H4 (cell line): Measurements from ENCODE around the gene ELMO1. TPM values are rescaled to one million over a fixed set of nuclear protein-coding genes. Genes with fewer than 3 reads are reported as not detected.

ENCODE experiments used
- DNase-seq: peaks from one replicate; pipeline ENCODE4 v3.0.0-alpha.2; 2015; ENCODE audit warnings: low spot score
- total RNA-seq: library from RNA; depleted of rRNA; stranded (reverse); fragments of >200 nt; shearing (Covaris generic); gene quantifications from 2 replicates; pipeline ENCODE4 v1.2.3, GENCODE V29; 2014

The ELMO1 gene
- total RNA-seq, 1 experiment from 2014 or later, result 55.0 TPM

- DNase-seq, result peak; percentile 42
Measured at GRCh38 chr7:37408291-37409228, 40.1 kb downstream of the ELMO1 start.

DNA sequence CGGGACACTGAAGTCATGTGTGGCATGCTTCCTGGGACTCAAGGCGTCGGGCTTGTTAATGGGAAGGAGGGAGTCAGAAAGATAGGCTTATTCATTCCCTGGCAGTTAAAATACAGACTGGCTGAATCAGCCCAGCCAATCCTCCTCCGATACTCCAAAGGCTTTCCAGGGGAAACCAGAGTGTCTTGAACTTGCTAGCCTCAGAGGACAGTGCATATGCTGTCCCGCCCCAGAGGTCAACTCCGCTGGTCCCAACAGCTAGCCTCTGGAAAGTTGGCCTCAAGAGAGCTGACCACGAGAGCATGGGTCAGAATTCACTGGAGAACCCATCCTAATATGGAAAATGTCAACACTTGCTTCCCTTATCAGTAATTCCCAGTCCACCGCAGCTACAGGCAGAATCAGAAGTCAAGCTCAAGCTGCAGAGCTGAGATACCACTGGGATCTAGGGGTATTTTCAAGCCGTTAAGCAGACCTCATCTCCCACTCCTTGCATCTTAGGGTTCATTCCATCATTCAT, 43.0 kb downstream of the ELMO1 start:
- DNase-seq, result no peak

- no peak for DNase-seq
Measured at GRCh38 chr7:37405128-37405527, 43.5 kb downstream of the ELMO1 start.

GRCh38 chr7:37399876-37400421, 48.7 kb downstream of the ELMO1 start:
- no peak for DNase-seq

DNA sequence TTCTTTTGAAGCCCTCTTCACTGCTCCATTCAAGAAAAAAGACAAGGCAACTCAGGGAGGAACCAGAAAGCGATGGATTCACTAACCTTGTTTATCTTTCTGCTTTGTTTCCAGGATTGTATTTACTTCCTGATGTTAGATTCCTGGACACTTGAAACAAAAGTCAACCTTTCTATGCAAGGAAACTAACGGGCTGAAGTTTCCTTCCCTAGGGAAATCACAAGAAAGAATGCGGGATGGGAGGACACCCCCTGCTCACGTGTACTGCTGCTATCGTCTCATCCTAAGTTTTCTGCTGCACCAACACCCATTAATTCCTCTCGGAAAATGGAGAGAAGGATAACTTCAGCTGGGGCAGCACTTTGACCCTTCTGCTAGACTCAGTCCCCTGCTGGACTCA, 50.3 kb downstream of the ELMO1 start:
- DNase-seq, result no peak

- no peak for DNase-seq
Measured at GRCh38 chr7:37395618-37396259, 52.9 kb downstream of the ELMO1 start.

DNA sequence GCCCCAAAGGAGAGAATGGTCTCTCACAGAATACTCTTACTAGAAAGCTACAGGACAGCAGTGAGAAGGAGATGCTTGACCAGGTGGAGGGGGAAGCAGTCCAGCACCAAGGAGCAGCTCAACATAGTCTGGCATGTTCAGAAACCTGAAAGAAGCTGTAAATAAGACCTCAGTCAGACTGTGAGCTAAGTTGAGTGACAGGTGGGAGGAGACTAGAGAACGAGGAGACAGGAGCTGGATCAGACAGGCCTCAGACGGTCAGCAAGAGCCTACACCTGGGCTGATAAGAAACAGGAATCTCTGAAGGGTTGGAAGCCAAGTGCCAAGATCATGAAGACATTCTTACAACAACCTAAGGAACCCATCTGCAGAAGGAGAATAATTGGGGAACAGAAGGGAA, 54.5 kb downstream of the ELMO1 start:
- DNase-seq, result no peak

DNA sequence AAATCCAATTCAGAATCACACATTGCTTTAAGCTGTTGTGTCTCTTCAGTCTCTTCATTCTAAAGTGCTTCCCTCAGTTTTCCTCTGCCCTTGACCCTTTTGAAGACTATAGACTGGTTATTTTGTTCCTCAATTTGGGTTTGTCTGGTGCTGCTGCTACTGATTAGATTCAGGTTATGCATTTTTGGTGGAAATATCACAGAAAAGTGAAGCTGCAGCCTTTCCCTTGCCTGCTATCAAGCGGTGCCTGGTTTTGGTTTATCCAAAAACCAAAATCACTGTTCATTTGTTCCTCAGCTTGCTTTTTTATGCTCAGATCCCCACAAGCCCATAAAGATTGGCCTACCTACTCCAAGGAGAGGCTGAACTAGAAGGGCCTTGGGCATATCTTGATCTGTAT, 55.2 kb downstream of the ELMO1 start:
- DNase-seq, result no peak

- no peak for DNase-seq
Measured at GRCh38 chr7:37392673-37393017, 56.0 kb downstream of the ELMO1 start.

GRCh38 chr7:37391791-37392672, 56.6 kb downstream of the ELMO1 start:
- DNase-seq, result no peak

GRCh38 chr7:37390114-37390513, 58.5 kb downstream of the ELMO1 start:
- DNase-seq, result no peak

DNA sequence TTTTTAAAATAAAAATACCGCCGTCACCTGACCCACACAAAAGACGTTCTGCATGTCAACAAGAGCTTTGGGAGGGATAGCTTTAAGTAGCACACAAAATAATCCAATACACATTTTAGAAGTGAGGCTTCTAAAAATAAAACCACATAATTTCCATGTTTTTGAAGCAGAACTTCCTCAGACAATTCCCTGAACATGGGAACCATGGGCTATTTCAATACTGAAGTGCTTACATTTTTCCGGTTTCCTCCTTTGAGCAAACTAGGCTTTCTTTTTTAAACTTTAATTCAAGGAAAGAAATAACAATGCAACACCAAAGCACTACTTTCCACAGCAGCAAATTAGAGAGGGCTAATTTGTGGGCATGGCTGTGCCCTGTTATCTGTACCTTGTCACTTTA, 59.9 kb downstream of the ELMO1 start:
- no peak for DNase-seq

- no peak for DNase-seq
Measured at GRCh38 chr7:37385787-37386186, 62.9 kb downstream of the ELMO1 start.

DNA sequence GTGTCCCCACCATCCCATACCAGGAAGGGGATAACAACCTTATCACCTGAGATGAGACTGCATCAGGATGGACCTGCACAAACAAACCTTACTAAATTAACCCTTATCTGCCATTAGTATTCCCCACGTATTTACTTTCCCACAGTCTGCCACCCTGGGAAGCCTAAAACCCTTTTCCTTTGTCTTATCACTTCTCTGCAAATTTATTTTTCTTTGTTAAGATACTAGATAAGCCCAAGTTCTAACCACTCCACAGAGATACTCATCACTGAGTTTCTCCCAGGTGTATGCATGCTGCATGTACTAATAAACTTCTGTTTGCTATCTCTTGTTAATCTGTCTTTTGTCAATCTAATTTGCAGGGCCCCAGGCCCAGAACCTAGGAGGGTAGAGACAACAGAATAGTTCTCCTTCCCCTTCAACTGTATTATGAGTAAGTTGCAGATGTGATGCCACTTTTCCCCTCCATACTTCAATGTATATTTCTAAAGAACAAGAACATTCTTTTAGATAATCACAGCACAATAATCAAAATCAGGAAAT, 66.0 kb downstream of the ELMO1 start:
- no peak for DNase-seq

DNA sequence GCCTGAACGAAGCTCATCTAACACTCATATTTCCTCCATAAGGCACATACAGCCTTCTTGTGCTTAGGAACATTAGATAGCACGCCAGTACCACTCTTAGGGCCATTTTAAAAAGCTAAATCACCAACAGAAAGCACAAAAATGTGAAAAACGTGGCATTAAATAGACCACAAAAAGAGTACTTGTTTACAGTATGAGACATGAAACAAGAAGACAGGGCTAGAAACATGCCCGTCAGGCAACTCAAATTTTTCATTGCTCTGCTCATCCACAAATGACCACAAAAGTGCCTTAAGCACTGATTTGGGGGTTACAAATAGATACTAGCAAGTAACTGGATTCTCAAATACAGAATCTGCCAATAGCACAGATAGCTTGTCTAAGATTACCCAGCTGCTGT, 67.8 kb downstream of the ELMO1 start:
- no peak for DNase-seq

DNA sequence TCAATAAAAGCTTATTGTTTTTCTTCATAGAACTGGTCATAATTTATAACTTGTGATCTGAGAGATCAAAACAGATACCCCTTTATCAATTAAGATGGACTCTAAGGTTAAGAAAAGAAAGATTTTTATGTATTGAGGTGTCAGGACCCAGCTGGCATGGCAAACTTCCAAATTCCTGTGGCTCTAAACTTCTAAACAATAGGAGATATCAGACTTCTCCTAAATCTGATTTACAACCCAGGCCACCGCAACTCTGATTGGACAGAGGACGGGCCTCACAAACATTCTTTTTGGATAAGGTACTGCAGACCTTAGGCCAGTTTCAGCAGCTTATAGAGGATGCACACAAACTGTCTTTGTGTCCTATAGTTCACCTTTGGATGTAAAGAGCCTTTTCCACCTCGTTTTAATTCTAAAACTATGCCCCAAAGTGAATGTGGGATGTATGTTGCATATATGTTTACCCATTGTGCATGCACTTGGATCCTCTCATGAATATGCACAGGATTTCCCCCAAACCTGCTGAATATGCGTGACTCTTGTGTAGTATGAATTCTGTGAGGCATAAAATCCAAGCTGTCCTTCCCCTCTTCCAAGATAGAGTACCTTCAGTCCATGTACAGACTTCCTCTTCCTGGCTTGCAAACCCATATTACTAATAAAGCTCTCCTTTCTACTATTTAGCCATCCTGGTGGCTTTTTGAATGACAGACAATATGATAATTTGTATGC, 69.0 kb downstream of the ELMO1 start:
- no peak for DNase-seq

DNA sequence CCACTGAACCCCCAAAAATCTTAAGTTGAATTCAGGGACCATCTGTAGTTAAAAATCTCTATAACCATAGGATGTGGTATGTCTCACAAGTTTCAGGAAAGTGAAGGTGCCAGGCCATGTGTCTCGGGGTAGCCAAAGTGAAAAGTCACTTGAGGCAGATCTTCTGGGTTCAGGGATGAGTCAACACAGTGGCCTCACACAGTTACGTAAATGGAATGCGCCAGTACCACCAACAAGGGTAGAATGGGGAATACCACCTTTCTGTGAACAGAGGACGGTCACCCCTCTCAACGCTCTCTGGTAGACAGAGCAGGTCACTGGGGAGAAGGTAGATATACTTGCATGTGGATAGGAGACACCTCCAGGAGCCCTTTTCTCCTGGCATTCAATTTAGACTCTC, 71.4 kb downstream of the ELMO1 start:
- DNase-seq, result no peak

GRCh38 chr7:37376386-37376785, 72.3 kb downstream of the ELMO1 start:
- DNase-seq, result no peak

- DNase-seq, result no peak
Measured at GRCh38 chr7:37372750-37373149, 75.9 kb downstream of the ELMO1 start.

GRCh38 chr7:37371755-37372154, 76.9 kb downstream of the ELMO1 start:
- DNase-seq, result no peak

DNA sequence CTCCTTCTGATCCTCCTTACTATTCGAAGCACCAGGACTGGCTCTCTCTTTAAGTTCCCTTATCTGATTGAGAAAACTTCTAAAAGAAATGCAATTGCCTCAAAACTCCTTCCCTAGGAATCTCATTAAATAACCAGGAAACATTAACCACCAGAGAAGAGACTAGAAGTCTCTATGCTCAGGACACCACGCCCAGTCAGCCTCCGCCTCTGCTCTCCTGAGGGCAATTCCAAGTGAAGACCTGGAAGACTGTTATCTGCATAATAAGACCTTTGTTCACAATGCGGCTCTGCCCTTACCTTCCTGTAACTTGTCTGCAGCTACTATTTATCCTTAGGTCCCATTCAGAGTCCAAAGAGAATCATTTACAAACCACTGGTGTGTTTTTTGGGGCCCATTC, 78.8 kb downstream of the ELMO1 start:
- DNase-seq, result no peak
